ENCODE measurements around the gene COPS2. TPM values are rescaled to one million over a fixed set of nuclear protein-coding genes. Genes with fewer than 3 reads are reported as not detected.

COPS2 gene
- polyA plus RNA-seq, 2 of the 4 experiments (the other 2 are of a cell fraction): 64.8 to 66.6 TPM

DNA sequence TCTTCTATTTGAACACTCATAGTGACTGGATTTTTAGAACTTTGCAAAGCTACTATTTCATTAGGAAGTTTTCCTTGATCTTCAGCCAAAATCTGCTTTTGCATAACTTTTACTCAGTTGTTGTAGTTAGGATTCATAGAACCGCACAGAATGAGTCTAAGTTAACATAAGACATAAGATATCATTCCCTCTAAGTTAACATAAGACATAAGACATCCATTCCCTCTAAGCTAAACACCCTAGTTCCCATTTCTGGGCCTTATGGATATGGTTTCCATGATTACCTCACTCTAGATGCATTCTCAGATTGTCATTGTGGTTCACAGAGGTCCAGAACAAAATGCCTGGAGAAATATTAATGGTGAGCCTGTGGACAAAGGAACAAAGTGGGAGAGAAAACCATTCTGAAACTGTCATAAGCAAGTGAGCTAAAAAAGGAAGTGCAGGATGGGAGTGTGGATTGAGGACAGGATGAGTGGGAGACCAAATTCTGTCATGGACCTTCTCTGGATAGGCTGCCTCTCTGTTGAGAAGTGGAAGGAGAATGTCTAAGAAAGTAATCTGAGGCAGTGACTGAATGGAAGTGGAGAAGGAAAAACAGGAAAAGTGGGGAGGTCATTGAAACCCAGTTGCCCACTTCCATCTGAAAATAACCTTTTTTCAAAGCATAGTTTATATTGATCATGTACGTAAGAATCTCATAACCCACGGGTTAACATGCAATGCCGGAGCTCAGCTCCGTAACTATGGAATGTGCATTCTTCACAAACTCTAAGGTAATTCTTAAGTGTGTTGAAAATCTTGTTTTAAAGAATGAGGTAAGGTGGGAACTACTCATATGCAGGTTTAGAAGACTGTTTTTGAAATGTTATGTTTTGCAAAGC is 71.8 kb downstream of the COPS2 start:
- Histone ChIP-seq H3K4me3 (no peak overlapping the region), H3K9me3 (no peaks in the 10 kb centered on the region), H3K4me1 (no peaks in the 10 kb centered on the region), H3K4me2 (no peak overlapping the region), H3K27ac (no peak overlapping the region)
- TF ChIP-seq, protein P1, sequence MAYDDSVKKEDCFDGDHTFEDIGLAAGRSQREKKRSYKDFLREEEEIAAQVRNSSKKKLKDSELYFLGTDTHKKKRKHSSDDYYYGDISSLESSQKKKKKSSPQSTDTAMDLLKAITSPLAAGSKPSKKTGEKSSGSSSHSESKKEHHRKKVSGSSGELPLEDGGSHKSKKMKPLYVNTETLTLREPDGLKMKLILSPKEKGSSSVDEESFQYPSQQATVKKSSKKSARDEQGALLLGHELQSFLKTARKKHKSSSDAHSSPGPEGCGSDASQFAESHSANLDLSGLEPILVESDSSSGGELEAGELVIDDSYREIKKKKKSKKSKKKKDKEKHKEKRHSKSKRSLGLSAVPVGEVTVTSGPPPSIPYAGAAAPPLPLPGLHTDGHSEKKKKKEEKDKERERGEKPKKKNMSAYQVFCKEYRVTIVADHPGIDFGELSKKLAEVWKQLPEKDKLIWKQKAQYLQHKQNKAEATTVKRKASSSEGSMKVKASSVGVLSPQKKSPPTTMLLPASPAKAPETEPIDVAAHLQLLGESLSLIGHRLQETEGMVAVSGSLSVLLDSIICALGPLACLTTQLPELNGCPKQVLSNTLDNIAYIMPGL (CRISPR knock-in tag; IDR thresholded peaks at IDR 0.05; ENCODE audit: borderline replicate concordance): no peak
- TF ChIP-seq TFCP2L1 (CRISPR knock-in tag; IDR thresholded peaks at IDR 0.05) (no peak), ZFP36 (IDR thresholded peaks at IDR 0.05; ENCODE audit: borderline replicate concordance, partially characterized antibody) (no peak), CBX2 (IDR thresholded peaks at IDR 0.05; ENCODE audit: borderline replicate concordance, low read depth) (no peak), CHD2 (IDR thresholded peaks at IDR 0.05; ENCODE audit: low read length, partially characterized antibody) (no peak), ZNF302 (CRISPR knock-in tag; IDR thresholded peaks at IDR 0.05) (no peak), RNF2 (IDR thresholded peaks at IDR 0.05; ENCODE audit: borderline replicate concordance, low read depth) (no peak), BHLHE40 (IDR thresholded peaks at IDR 0.05; ENCODE audit: low read depth, low read length) (no peak)
- TF ChIP-seq, protein P2, sequence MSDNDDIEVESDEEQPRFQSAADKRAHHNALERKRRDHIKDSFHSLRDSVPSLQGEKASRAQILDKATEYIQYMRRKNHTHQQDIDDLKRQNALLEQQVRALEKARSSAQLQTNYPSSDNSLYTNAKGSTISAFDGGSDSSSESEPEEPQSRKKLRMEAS (IDR thresholded peaks at IDR 0.05): no peak
- ATAC-seq: no peak
- ChIA-PET CTCF (no interaction called here), POLR2A (no interaction called here)
- no peak for FAIRE-seq
- 71% methylated on average over 5 of the region's 5 CpGs for WGBS (ENCODE audit: missing lambda C conversion rate)
- no peak for DNase-seq (ENCODE audit: low read depth in 1 of 2, low spot score in 1 of 2)

DNA sequence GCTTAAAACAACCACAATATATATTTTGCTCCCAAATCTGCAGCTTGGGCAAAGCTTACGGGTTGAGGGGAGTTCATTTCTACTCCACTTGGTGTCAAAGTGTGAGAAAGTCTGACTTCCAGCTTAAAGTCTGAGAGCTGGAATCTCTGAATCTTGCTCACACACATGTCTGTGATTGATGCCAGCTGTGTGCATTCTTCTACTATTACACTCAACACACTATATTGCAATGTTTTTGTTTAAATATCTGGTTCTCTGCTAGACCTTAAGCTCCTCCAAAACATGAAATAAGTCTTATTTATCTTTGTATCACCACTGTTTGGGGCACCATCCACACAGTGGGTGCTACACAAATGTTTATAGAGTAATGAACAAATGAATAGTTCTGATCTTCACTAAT is 72.4 kb downstream of the COPS2 start:
- Histone ChIP-seq H3K4me3 (no peak overlapping the region), H3K9me3 (no peaks in the 10 kb centered on the region), H3K27ac (no peak overlapping the region), H3K4me2 (no peak overlapping the region), H3K4me1 (no peaks in the 10 kb centered on the region)
- no peak for ATAC-seq
- no peak for DNase-seq (ENCODE audit: low read depth in 1 of 2, low spot score in 1 of 2)
- POLR2A ChIA-PET: no interaction called here
- FAIRE-seq: no peak
- CTCF ChIA-PET: no interaction called here
- TF ChIP-seq CBX8 (IDR thresholded peaks at IDR 0.05) (no peak), EP300 (IDR thresholded peaks at IDR 0.05) (no peak), FOXS1 (CRISPR knock-in tag; IDR thresholded peaks at IDR 0.05) (no peak), HDAC2 (IDR thresholded peaks at IDR 0.05) (no peak), CHD2 (IDR thresholded peaks at IDR 0.05; ENCODE audit: low read length, partially characterized antibody) (no peak), HES2 (IDR thresholded peaks at IDR 0.05) (no peak), MAFK (IDR thresholded peaks at IDR 0.05; ENCODE audit: partially characterized antibody) (no peak), ZSCAN20 (CRISPR knock-in tag; IDR thresholded peaks at IDR 0.05) (no peak), MYC (IDR thresholded peaks at IDR 0.05; ENCODE audit: borderline replicate concordance, low read length) (no peak)
- TF ChIP-seq, protein P3, sequence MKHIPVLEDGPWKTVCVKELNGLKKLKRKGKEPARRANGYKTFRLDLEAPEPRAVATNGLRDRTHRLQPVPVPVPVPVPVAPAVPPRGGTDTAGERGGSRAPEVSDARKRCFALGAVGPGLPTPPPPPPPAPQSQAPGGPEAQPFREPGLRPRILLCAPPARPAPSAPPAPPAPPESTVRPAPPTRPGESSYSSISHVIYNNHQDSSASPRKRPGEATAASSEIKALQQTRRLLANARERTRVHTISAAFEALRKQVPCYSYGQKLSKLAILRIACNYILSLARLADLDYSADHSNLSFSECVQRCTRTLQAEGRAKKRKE (CRISPR knock-in tag; IDR thresholded peaks at IDR 0.05; ENCODE audit: low read depth): no peak
- WGBS (ENCODE audit: missing lambda C conversion rate): 0% methylated on average over 1 of the region's 1 CpG

- ATAC-seq: no peak
- H3K4me3 ChIP-seq: no peak overlapping the region
- 88% methylated on average over 17 of the region's 23 CpGs for WGBS (ENCODE audit: missing lambda C conversion rate)
- ChIA-PET POLR2A (no interaction called here), CTCF (interaction anchor here (1.2 kb wide), 1 partner anchor 104 kb away, joined by 4 read pairs; no protein-coding TSS in a partner anchor)
- no peak for FAIRE-seq
- H3K4me1 ChIP-seq: no peaks in the 10 kb centered on the region
- no peak overlapping the region for H3K27ac ChIP-seq
- H3K4me2 ChIP-seq: no peak overlapping the region
- DNase-seq (ENCODE audit: low read depth in 1 of 2, low spot score in 1 of 2): no peak
- H3K9me3 ChIP-seq: no peaks in the 10 kb centered on the region
- TF ChIP-seq, protein P4, sequence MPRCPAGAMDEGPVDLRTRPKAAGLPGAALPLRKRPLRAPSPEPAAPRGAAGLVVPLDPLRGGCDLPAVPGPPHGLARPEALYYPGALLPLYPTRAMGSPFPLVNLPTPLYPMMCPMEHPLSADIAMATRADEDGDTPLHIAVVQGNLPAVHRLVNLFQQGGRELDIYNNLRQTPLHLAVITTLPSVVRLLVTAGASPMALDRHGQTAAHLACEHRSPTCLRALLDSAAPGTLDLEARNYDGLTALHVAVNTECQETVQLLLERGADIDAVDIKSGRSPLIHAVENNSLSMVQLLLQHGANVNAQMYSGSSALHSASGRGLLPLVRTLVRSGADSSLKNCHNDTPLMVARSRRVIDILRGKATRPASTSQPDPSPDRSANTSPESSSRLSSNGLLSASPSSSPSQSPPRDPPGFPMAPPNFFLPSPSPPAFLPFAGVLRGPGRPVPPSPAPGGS (IDR thresholded peaks at IDR 0.05): no peak
- TF ChIP-seq GATA3 (IDR thresholded peaks at IDR 0.05; ENCODE audit: borderline replicate concordance): no peak
- no peak for TF ChIP-seq FOSL2 (IDR thresholded peaks at IDR 0.05)
- no peak for TF ChIP-seq FOSL2 (CRISPR knock-in tag; IDR thresholded peaks at IDR 0.05)
- TF ChIP-seq NPAS2 (CRISPR knock-in tag; IDR thresholded peaks at IDR 0.05; ENCODE audit: borderline replicate concordance): no peak
- TF ChIP-seq, protein P1 (CRISPR knock-in tag; IDR thresholded peaks at IDR 0.05; ENCODE audit: borderline replicate concordance): no peak
- no peak for TF ChIP-seq EHMT2 (IDR thresholded peaks at IDR 0.05; ENCODE audit: low read depth)
- TF ChIP-seq POLR2A (IDR thresholded peaks at IDR 0.05; ENCODE audit: low read length): no peak
- TF ChIP-seq RARB (CRISPR knock-in tag; IDR thresholded peaks at IDR 0.05): no peak
- no peak for TF ChIP-seq TP53 (CRISPR knock-in tag; IDR thresholded peaks at IDR 0.05)
Measured at GRCh38 chr15:49079340-49080039, 75.9 kb downstream of the COPS2 start.
